ENCODE data around the gene PLEKHA4. TPM values are rescaled to one million over a fixed set of nuclear protein-coding genes. Genes with fewer than 3 reads are reported as not detected.

Gene PLEKHA4
- total RNA-seq, 4 donors from 2014 or later, result 2.6 to 34.4 (median 10.3) TPM

GRCh38 chr19:48802623-48803022 is 65.8 kb downstream of the PLEKHA4 start:
- H3K9me3 ChIP-seq, result no peaks in the 10 kb centered on the region
- H3K4me1 ChIP-seq, result peaks cover 0 to 16% (median 11%) of the 10 kb centered on the region in 4 donors
- 75 to 78% methylated on average over 1 to 2 of the region's 2 CpGs for WGBS, 2 donors (ENCODE audit: low coverage in 1 of 2)
- H3K4me3 ChIP-seq, result no peak overlapping the region
- H3K27ac ChIP-seq, result peak overlapping the region in 3 of 4 donors; percentile 21 to 49 (median 28)
- TF ChIP-seq, protein P1, sequence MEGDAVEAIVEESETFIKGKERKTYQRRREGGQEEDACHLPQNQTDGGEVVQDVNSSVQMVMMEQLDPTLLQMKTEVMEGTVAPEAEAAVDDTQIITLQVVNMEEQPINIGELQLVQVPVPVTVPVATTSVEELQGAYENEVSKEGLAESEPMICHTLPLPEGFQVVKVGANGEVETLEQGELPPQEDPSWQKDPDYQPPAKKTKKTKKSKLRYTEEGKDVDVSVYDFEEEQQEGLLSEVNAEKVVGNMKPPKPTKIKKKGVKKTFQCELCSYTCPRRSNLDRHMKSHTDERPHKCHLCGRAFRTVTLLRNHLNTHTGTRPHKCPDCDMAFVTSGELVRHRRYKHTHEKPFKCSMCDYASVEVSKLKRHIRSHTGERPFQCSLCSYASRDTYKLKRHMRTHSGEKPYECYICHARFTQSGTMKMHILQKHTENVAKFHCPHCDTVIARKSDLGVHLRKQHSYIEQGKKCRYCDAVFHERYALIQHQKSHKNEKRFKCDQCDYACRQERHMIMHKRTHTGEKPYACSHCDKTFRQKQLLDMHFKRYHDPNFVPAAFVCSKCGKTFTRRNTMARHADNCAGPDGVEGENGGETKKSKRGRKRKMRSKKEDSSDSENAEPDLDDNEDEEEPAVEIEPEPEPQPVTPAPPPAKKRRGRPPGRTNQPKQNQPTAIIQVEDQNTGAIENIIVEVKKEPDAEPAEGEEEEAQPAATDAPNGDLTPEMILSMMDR (IDR thresholded peaks at IDR 0.05), result no peak
- TF ChIP-seq POLR2AphosphoS5 (IDR thresholded peaks at IDR 0.05), result no peak
- TF ChIP-seq EP300 (IDR thresholded peaks at IDR 0.05; ENCODE audit: low read depth), result no peak
- no peak for TF ChIP-seq POLR2A (IDR thresholded peaks at IDR 0.05)
- in situ Hi-C loops (cut with MboI; ENCODE audit: low pct_ligation_motif_present in 1 of 4, low pct_unique_long_range_greater_than_20kb in 1 of 4, low sequenced_read_pairs in 3 of 4), result no loop called here
- intact Hi-C loops (cut with DNase I; ENCODE audit: low total_unique reads), result no loop called here
- no peaks in the 10 kb centered on the region for H3K36me3 ChIP-seq
- DNase-seq, result no peak
- H3K27me3 ChIP-seq, result no peaks in the 10 kb centered on the region

DNA sequence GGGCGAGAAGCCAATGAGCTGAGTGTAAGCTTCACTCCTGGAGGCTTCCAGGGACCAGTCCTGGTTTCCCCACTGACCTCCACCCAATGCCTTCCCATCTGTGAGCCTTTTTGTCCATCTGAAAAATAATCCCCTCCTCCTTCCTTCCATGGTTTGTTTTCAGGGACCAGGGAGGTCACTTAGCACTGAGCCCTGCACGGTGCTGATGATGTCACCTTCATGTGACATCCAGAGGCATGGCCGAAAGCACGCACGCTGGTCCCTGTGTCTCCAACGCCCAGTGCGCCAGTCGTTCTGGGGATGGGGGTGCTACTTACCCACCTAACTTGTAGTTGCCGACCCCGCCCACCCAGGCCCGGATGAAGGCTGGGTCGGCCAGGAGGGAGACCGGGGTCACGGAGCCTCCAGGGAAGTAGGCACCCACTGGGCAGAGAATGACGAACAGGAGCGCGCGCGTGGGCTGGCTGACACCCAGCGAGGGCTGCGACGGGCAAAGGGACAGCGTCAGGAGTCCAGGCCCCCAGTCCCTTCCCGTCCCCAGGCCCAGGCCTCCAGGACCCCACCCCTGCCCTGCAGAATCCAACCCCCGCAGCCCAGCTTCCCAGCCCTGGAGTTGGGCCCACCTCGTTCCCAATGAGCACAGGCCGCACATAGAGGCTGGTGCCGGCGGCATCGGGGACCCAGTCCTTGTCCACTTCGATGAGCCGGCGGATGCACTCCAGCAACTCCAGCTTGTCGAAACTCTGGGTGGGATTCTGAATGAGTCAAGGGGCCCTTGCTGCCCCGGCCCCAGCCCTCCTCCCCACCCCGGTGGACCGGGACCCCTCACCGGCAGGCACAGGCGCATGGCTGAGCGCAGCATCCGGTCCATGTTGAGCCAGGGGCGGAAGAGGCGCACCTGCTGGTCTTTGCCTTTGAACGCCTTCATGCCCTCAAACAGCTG is 68.8 kb downstream of the PLEKHA4 start:
- Histone ChIP-seq H3K4me3 (no peak overlapping the region), H3K36me3 (no peaks in the 10 kb centered on the region), H3K27ac (no peak overlapping the region), H3K9me3 (no peaks in the 10 kb centered on the region), H3K4me1 (peaks cover 0 to 18% (median 11%) of the 10 kb centered on the region in 4 donors), H3K27me3 (no peaks in the 10 kb centered on the region)
- DNase-seq, result no peak
- no peak for TF ChIP-seq EP300 (IDR thresholded peaks at IDR 0.05; ENCODE audit: low read depth)
- TF ChIP-seq POLR2A (IDR thresholded peaks at IDR 0.05), result no peak
- TF ChIP-seq, protein P1 (IDR thresholded peaks at IDR 0.05), result no peak
- TF ChIP-seq POLR2AphosphoS5 (IDR thresholded peaks at IDR 0.05), result no peak
- intact Hi-C loops (cut with DNase I; ENCODE audit: low total_unique reads) (loop anchor here (10.0 kb wide), 1 partner anchor 175 kb away; no protein-coding TSS in a partner anchor), in situ Hi-C loops (cut with MboI; ENCODE audit: low pct_ligation_motif_present in 1 of 4, low pct_unique_long_range_greater_than_20kb in 1 of 4, low sequenced_read_pairs in 3 of 4) (no loop called here)
- 92 to 100% methylated on average over 1 to 39 of the region's 44 CpGs for WGBS, 2 donors (ENCODE audit: low coverage in 1 of 2)

DNA sequence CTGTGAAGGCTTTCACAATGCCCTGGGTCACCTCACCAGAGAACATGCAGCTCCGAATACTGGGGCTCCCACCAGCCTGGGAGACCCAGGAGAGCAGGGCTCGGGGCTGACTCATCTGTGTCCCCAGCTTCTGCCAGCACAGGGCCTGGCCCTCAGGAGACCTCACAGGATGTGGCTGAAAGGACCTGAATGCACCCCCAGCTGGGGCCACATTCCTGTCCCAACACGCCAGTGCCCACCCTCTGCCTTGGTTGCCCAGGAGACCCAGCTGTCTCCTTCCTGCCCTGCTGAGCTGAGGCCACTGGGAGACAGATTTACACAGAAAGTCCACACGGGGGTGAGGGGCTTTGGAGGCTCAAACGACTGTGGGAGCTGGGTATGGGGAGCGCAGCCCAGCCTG is 69.5 kb downstream of the PLEKHA4 start:
- intact Hi-C loops (cut with DNase I; ENCODE audit: low total_unique reads), result loop anchor here (10.0 kb wide), 1 partner anchor 176 kb away; no protein-coding TSS in a partner anchor

GRCh38 chr19:48797103-48797502 is 71.3 kb downstream of the PLEKHA4 start:
- Histone ChIP-seq H3K4me3 (no peak overlapping the region), H3K27me3 (no peaks in the 10 kb centered on the region), H3K4me1 (peaks cover 0 to 20% (median 12%) of the 10 kb centered on the region in 4 donors), H3K27ac (no peak overlapping the region), H3K36me3 (no peaks in the 10 kb centered on the region), H3K9me3 (no peaks in the 10 kb centered on the region)
- TF ChIP-seq EP300 (IDR thresholded peaks at IDR 0.05; ENCODE audit: low read depth) (no peak), POLR2A (IDR thresholded peaks at IDR 0.05) (no peak), POLR2AphosphoS5 (IDR thresholded peaks at IDR 0.05) (no peak)
- TF ChIP-seq, protein P1 (IDR thresholded peaks at IDR 0.05), result no peak
- no peak for DNase-seq
- 81% methylated on average over 7 of the region's 7 CpGs; no CpG with 5 or more reads in 1 of the 2 donors for WGBS, 2 donors (ENCODE audit: low coverage in 1 of 2)
- intact Hi-C loops (cut with DNase I; ENCODE audit: low total_unique reads), result loop anchor here (10.0 kb wide), 1 partner anchor 178 kb away; no protein-coding TSS in a partner anchor
- in situ Hi-C loops (cut with MboI; ENCODE audit: low pct_ligation_motif_present in 1 of 4, low pct_unique_long_range_greater_than_20kb in 1 of 4, low sequenced_read_pairs in 3 of 4), result no loop called here

More for the DNA sequence above, 69.5 kb downstream of the PLEKHA4 start:
- no peak for DNase-seq
- Histone ChIP-seq H3K27me3 (no peaks in the 10 kb centered on the region), H3K4me1 (peaks cover 0 to 20% (median 12%) of the 10 kb centered on the region in 4 donors), H3K4me3 (no peak overlapping the region), H3K36me3 (no peaks in the 10 kb centered on the region), H3K27ac (no peak overlapping the region), H3K9me3 (no peaks in the 10 kb centered on the region)
- WGBS, 2 donors (ENCODE audit: low coverage in 1 of 2), result 67 to 75% methylated on average over 1 to 5 of the region's 6 CpGs
- no peak for TF ChIP-seq POLR2A (IDR thresholded peaks at IDR 0.05)
- TF ChIP-seq EP300 (IDR thresholded peaks at IDR 0.05; ENCODE audit: low read depth), result no peak
- no peak for TF ChIP-seq POLR2AphosphoS5 (IDR thresholded peaks at IDR 0.05)
- TF ChIP-seq, protein P1 (IDR thresholded peaks at IDR 0.05), result no peak
- in situ Hi-C loops (cut with MboI; ENCODE audit: low pct_ligation_motif_present in 1 of 4, low pct_unique_long_range_greater_than_20kb in 1 of 4, low sequenced_read_pairs in 3 of 4), result no loop called here

Measured in transverse colon (tissue), 4 donors.